GM19238 (cell line): ENCODE data around the gene WDR26.
"Not testable (repeated sequence)": the region's sequence is repeated elsewhere in the genome, so short reads cannot be mapped to it uniquely, and the experiment has no call there.

Source experiments
- DNase-seq: peaks from one replicate; pipeline ENCODE4 v3.0.0; 2011; ENCODE audit warnings: low spot score; ENCODE audit not compliant: insufficient read length

WDR26 gene

GRCh38 chr1:224433701-224434672 is 610 bp downstream of the WDR26 start:
- no peak for DNase-seq

- no peak for DNase-seq
Measured at GRCh38 chr1:224433041-224433691, 1.4 kb downstream of the WDR26 start.

GRCh38 chr1:224432672-224433040 is 1.9 kb downstream of the WDR26 start:
- DNase-seq = no peak

DNA sequence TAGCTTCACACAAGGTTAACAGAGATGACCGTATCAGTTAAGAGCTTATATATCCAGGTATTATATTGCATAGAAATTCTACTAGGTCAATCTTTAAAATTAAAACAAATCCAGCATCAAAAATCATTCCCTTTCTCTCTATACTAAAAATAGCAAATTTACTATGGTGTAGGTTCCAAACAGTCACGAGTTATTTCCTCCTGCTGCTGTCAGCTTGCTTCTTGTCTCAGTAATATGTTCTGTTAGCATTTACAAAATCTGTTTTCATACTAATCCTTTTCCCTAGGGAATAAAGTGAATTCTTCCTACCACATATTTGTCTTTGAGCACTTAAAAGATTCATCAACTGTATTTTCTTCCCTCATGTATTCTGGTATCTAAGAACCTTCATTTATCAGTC is 2.5 kb downstream of the WDR26 start:
- no peak for DNase-seq

DNA sequence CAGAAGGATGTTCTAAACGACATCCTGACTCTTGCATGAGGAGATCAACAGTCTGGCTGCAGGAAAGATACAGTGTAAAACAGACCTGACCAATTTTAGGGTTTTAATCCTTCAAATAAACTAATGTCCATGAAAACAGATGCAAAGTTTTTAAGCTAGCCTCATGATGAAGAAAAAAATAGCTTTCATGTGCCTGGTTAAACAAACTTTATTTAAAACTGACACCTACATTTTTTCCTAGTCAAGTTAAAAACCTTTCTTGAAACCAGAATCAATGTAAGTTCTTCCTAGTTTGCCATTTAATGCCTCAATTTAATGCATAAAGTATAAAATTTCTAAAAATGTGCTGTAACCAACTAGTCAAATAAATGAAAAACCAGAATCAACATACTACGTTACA is 2.9 kb downstream of the WDR26 start:
- DNase-seq = no peak

DNA sequence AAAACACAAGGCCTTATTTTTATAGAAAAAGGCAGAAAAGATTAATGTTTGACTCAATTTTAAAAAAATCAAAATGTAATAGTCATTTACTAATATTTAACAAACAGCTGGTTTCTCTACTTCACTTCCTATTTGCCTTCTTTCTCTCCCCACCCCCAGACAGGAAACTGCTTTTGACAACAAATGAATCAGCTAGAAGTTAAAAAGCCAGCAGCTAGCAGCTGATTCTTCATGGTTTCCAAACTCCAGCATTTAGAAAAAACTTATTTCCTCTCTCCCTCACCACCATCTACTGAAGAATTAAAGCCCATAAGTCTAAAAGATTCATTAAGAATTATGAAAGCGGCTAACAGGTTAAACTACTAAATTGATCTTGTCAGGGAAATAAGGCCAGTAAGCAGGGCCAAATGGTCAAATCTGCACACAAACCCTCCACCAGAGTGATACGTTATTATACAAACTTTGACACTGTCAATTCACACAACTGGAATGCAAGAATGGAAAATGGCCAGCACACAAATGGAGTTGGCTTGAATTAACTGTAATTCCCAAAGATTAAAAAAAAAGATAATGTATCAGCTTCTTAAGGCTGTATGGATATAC is 4.0 kb downstream of the WDR26 start:
- DNase-seq = peak; percentile 31

GRCh38 chr1:224429616-224430326 is 4.8 kb downstream of the WDR26 start:
- no peak for DNase-seq

DNA sequence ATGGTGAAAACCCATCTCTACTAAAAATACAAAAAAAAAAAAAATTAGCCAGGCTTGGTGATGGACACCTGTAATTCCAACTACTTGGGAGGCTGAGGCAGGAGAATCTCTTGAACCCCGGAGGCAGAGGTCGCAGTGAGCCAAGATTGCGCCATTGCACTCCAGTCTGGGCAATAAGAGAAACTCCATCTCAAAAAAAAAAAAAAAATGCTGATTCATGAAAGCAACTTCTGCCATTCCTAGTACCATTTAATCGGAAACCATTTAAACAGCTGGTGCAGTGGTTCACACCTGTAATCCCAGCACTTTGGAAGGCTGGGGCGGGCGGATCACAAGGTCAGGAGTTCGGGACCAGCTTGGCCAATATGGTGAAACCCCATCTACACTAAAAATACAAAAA is 5.9 kb downstream of the WDR26 start:
- DNase-seq = not testable (repeated sequence)

GRCh38 chr1:224427346-224427745 is 7.3 kb downstream of the WDR26 start:
- no peak for DNase-seq

GRCh38 chr1:224426869-224427268 is 7.7 kb downstream of the WDR26 start:
- not testable (repeated sequence) for DNase-seq

DNA sequence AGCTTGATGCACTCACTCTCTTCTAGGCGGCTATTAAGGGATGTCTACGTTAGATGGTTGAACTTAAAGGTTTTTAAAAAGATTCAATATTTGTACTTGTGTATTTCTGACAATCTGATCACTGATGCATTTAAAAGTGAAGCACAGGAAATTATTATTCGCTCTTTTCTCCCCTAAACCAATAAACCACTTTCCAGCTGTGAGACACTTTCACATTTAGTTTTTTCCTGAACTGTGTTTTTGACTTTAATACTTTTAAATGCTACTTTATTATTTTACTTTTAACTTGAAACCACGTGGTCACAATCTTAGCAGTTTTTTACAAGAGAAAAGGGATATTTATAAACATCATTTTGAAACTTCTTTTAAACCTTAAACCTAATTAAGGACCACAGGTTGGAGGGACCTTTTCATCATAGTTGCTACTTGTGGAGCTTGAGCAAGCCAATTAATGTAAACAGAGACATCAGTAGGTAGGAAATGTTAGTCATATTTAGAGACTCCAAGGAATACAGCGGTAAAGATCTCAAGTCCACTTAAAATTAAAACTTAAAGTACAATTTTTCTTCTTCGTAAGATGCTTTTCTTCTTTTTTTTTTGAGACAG is 9.2 kb downstream of the WDR26 start:
- DNase-seq = no peak

DNA sequence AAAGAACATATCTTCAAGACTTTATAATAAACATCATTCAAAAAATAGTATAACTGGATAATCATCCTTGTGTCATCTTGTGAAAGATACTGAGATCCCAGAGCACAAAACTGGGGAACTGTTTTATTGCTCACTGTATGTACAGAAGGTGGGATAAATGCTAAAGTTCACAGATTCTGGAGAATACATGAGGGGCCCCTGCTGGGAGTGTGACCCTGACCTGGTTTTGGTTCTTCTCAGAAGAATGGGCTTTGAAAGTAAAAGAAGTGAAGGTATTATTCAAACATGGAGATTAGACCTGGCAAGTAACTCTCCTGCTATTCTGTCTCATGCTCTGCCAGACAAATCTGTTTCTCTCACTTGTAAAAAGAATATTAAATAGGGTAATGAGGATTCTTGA is 14.5 kb downstream of the WDR26 start:
- DNase-seq = no peak

DNA sequence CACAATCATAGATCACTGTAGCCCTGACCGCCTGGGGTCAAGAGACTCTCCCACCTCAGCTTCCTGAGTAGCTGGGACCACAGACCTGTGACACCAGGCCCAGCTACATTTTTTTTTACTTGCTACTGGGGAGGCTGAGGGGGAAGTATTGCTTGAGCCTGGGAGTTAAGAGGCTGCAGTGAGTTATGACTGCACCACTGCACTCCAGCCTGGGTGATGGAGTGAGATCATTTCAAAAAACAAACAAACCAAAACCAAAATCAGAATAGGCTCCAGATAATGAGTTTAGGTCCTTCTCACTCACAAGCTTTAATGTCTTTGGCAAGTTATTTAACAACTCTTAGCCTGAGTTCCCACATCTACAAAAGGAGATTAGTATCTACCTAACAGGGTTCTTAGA is 22.8 kb downstream of the WDR26 start:
- DNase-seq = no peak

DNA sequence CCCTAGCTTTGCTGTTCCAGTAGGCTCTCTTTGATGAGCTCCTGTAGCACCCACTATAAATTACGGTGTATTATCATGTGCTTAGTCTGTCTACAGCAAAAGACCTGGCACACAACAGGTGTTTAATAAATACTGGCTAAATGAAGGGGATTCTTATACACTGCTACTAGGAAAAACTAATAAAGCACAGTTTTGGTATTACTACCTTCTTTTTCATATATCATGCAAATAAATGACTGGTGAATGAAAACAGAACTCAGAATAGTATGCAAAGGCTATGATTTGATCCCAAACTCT is 26.4 kb downstream of the WDR26 start:
- DNase-seq = no peak

DNA sequence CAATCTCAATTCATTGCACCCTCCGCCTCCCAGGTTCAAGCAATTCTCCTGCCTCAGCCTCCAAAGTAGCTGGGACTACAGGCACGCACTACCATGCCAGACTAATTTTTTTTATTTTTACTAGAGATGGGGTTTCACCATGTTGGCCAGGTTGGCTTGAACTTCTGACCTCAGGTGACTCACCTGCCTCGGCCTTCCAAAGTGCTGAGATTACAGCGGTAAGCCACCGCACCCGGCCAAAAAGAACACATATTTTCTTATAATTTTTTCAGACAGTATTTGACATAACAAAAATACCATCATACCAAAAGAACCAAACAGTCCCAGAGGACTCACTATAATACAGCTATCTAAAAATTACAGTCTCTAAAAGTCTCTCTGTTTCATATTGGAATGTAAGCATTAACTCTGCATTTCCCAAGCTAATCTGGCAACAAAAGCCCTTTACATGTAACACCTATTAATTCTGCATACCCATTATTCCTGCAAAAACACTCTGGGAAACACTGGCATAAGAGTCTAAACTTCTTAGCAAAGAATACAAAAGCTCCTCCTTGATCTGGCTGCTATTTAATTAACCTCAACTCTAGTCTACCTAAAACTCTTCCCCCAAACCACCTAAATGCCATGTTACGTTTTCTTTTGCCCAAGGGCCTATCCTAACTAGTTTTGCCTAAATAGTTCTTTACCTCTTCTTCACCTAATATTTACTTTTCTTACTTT is 26.9 kb downstream of the WDR26 start:
- no peak for DNase-seq

- no peak for DNase-seq
Measured at GRCh38 chr1:224406216-224406615, 28.4 kb downstream of the WDR26 start.

DNA sequence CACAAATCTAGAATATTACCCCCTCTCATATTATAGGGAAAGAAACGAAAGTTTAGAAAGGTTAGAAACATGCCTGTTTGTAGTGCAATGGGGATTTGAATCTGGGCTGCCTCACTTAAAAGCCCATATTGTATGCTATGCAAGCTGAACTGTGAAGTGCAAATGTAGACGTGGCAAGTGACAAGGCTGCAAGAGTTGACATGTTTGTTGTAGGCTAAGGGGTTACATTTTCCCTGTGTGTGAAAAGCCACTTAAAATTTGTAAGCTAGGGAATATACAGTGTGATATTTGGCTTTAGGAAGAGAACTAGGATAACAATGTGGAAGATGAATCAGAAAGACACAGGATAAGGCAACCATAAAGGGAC is 29.0 kb downstream of the WDR26 start:
- no peak for DNase-seq

DNA sequence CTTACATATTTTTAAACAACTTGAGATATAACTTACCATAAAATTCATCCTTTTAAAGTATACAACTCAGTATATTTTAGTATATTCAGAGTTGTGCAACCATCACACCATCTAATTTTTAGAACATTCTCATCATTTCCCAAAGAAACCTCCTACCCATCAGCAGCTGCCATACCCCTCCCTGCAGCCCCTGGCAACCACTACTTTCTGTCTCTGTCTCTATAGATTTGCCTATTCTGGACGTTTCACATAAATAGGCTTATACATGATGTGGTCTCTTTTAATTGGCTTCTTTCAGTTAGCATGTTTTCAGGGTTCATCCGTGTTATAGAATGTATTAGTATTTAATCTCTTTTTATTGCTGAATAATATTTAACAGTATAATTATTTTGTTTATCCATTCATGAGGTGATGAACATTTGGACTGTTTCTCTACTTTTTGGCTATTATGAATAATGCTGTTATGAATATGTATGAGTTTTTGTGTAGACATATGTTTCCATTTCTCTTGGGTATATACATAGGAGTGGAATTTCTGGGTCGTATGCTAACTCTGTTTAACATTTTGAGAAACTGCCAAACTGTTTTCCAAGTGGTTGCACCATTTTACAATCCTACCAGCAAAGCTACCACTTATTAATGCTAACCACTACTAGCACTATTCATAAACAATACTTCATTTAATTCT is 29.5 kb downstream of the WDR26 start:
- DNase-seq = no peak

DNA sequence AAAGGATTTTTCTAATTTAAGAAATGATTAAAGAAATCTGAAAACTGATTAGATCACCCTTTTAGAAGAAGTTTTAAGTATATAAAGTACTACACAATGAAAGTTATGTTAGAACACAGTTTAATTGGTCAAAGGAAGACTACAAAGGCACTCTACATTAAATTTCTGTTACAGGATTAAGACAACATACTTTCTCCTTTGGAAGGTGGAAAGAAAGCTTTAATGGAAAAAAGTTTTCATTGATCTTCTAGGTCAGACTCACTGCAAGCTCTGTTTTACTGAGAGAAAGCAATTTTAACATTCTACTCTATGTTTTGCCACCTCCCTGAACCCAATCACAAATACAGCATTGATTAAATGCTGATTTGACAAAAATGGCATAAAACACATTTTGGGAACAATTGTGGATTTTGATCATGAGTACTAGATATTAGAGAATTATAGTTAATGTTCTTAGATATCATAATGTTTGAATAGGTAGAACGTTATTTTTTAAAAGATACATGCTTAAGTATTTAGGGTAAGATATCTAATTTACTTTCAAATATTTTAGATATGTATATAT is 32.0 kb downstream of the WDR26 start:
- no peak for DNase-seq

DNA sequence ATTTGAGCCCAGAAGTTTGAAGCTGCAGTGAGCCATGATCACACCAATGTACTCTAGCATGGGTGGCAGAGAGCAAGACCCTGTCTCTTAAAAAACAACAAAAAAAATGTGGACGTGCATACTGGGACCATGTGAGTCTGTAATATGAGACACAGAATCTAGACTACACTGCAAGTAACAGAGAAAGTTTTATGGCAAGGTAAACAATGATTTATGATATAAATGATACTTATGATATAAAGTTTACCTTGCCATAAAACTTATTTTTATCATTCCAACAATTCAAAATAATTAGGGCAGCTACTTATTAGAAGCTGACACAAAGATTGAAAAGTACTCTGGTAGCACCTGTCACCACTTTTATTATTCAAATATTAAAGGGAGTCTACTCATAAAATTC is 34.7 kb downstream of the WDR26 start:
- DNase-seq = no peak
